GM18909 (cell line): Measurements from ENCODE around the gene RAN.
"Not testable (repeated sequence)": the region's sequence is repeated elsewhere in the genome, so short reads cannot be mapped to it uniquely, and the experiment has no call there.

Experiments used
- ATAC-seq: cut with Tn5 transposase; IDR thresholded peaks from one replicate; pipeline ENCODE4 v1.9.1; 2021; ENCODE audit warnings: mild to moderate bottlenecking; ENCODE audit not compliant: unreplicated experiment, poor library complexity

The RAN gene

GRCh38 chr12:130848785-130849305, 23.0 kb upstream of the RAN start:
- ATAC-seq, result not testable (repeated sequence)

DNA sequence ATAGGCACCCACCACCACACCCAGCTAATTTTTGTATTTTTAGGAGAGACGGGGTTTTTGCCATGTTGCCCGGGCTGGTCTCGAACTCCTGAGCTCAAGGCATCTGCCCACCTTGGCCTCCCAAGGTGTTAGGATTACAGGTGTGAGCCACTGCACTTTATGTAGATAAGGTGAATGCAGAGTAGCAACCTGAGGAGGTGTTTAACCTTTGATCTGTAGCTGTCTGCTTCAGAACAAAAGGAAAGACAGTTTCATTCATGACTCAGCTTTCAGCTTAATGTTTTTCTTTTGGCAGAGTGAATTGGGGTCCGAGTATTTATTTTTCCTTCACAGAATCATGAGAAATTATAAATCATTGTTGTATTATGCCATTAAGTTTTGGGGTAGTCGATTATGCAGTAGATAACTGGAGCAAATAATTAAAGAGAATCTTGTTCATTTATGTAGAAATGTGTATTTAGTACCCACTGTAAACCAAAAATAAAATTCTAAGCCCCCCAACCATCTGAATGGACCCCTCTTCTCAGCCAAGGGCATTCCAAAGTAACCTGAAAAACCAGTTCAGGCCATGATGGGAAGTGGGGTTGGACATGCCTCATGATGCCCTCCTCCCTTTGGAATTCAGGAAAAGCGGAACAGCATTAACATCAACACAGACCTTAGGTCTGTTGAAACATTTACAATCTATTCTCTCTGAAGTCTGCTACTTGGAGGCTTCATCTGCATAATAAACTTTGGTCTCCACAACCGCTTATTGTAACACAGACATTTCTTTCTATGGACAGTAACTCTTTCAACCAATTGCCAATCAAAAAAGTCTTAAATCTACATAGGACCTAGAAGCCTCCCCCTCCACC, 22.1 kb upstream of the RAN start:
- no peak for ATAC-seq

- ATAC-seq, result no peak
Measured at GRCh38 chr12:130850418-130851021, 21.3 kb upstream of the RAN start.

DNA sequence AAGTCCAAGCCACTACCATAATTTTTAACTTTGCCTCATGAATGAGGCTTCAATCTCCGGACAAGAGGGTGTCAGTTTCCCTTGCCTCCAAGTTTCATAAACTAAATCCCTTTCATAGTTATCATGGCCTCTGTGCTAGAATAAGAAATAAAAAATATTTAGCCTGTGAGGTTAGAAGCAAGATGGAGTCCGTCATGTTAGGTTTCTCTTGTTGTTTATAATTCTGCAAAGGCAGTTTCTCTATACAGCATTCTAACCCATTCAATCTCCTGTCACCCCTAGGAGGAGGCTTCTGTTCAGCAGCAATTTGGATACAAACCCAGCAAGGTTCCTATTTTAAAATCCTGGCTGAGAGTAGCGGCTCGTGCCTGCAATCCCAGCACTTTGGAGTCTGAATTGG, 15.8 kb upstream of the RAN start:
- ATAC-seq, result no peak

DNA sequence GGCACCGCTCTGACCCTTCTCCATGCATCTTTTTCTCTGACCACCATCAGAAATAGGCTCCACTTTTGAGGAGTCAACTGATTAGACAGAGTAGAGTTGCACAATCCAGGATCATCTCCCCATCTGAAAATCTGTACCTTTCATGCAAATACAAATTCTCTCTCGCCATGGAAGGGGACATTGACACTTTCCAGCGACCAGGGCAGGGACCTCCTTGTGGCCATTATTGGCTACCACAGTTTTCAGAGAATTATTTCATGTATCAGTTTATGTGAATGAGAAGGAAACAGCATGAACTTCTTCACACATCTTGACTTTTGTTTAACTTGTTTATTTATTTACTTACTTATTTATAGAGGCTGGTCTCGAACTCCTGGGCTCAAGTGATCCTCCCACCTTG, 13.8 kb upstream of the RAN start:
- no peak for ATAC-seq

- ATAC-seq, result no peak
Measured at GRCh38 chr12:130859161-130859560, 12.7 kb upstream of the RAN start.

DNA sequence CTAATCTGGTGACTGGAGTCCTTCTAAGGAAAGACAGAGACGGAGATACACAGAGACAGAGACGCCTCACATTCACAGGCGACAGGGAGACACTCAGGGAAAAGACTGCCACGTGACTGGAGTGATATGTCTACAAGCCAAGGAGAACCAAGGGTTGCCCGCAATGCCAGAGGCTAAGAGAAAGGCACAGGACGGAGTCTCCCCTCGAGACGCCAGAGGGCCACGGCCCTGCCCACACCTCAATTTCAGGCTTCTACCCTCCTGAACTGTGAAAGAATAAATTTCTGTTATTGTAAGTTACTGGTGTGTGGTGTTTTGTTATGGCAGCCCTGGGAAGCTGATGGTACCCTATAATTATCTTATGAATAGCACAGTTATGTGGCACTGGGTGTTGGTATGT, 11.6 kb upstream of the RAN start:
- no peak for ATAC-seq

- no peak for ATAC-seq
Measured at GRCh38 chr12:130862161-130862560, 9.7 kb upstream of the RAN start.

GRCh38 chr12:130862771-130863170, 9.1 kb upstream of the RAN start:
- ATAC-seq, result not testable (repeated sequence)

- no peak for ATAC-seq
Measured at GRCh38 chr12:130863298-130863697, 8.6 kb upstream of the RAN start.

DNA sequence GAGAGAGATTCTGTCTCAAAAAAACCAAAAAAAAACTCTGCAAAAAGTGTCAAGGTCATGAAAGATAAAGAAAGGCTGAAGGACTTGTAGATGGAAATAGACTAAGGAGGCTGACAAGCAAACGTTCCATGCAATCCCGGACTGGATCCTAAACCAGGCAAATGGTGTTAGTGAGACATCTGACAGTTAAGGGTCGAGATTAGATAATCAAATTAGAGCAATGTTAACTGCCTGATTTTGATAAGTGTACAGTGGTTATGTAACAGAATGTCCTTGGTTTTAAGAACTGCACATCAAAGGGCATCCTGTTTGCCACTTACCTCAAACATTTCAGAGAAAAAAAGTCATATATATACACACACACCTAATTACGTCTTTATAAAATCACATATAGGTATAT, 3.5 kb upstream of the RAN start:
- ATAC-seq, result no peak

DNA sequence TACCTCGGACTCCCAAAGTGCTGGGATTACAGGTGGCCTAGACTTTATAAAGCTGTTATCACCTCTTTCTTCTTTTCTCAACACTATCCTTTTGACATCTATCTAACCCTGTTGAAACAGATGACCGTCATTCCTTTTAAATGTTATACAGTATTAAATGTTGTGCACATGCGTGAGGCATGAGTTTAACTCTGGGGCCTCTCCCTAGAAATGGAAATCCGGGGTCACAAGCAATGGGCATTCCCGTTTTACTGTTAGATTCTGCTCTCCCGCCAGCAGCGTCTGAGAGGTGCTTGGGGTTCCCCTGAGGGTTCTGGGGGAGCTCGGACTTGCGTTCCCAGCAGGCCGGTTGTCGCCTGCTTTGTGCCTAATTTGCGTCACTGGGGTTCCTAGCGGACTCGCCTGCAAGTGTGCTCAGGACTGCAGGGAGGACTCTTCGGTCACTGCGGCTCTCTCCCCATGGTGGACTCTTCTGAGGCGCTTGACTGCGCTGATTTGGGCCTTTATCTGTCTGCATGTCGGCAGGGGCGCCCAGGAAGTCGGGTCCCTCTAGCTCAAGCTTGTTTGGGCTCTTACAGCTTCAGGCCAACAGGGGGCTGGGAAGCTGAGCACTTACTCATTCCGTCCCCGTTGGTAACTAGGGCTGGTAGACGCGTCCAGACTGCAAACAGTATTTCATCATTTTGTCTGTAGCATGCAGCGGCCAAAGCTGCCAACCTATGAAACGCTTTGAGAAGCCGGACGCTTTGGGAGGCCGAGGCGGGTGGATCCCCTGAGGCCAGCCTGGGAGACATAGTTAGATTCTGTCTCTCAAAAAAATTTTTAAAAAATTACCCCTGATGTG, 1.2 kb upstream of the RAN start:
- ATAC-seq, result peak; percentile 48

DNA sequence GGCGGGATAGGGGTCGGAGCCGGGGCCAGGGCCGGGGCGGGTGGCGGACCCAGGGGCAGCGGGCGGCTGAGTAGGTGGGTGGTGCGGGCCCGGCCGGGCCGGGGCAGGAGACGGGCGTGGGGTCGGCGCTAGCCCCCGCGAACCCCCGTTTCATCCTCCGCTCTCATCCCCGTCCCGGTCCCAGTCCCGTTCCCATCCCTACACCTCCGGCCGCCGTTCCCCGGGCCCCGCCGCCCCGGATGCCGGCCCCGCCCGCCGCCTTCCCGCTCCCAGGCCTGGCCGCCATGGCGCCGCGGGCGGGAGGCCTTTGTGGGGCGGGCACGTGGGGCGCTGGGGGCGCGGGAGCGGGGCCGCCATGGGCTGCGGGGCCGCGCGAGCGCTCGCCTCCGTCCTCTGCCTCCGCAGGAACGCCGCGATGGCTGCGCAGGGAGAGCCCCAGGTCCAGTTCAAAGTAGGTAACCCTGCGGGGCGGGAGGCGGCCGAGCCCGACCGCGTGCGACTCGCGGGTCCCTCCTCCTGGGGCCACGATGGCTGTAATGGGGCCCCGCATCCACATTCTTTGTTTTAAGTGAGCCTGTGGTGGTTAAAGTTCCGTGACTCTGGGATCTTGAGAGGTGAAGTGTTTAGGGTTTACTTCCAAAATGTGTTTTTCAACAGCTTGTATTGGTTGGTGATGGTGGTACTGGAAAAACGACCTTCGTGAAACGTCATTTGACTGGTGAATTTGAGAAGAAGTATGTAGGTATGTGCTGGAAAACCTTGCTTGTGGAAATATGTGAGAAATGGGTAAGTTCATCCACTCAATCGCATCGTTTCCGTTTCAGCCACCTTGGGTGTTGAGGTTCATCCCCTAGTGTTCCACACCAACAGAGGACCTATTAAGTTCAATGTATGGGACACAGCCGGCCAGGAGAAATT, 572 bp downstream of the RAN start:
- peak; percentile 30 for ATAC-seq

- no peak for ATAC-seq
Measured at GRCh38 chr12:130873106-130873795, 1.4 kb downstream of the RAN start.

GRCh38 chr12:130873825-130874224, 2.0 kb downstream of the RAN start:
- no peak for ATAC-seq

GRCh38 chr12:130874696-130875095, 2.8 kb downstream of the RAN start:
- no peak for ATAC-seq

DNA sequence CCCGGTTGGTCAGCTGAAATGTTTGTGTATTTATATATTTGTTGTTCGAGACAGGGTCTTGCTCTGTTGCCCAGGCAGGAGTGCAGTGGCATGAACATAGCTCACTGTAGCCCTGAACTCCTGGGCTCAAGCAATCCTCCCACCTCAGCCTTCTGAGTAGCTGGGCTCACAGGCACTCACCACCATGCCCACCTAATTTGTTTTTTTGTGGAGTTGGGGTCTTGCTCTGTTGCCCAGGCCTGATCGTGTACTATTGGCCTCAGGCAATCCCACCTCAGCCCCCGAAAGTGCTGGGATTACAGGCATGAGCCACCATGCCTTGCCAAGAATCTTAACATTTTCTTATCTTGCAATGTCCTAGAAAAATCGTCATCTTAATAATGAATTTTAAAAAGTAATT, 3.3 kb downstream of the RAN start:
- no peak for ATAC-seq

- ATAC-seq, result not testable (repeated sequence)
Measured at GRCh38 chr12:130875708-130876107, 3.8 kb downstream of the RAN start.

- no peak for ATAC-seq
Measured at GRCh38 chr12:130876297-130876696, 4.4 kb downstream of the RAN start.
